Fibroblast of gingiva (primary cell): ENCODE results near the gene FRMD4A.
A peak's percentile ranks its signal among the peaks of the same experiment; 100 is the strongest.

Experiments
- DNase-seq: peaks from one replicate; pipeline ENCODE4 v3.0.0-alpha.2; 2011; ENCODE audit warnings: low read depth

The FRMD4A gene

GRCh38 chr10:14186245-14186644 is 144.5 kb downstream of the FRMD4A start:
- no peak for DNase-seq

GRCh38 chr10:14185316-14186045 is 145.2 kb downstream of the FRMD4A start:
- DNase-seq, result peak; percentile 39

GRCh38 chr10:14184841-14185315 is 145.8 kb downstream of the FRMD4A start:
- no peak for DNase-seq

GRCh38 chr10:14182781-14183180 is 147.9 kb downstream of the FRMD4A start:
- no peak for DNase-seq

- DNase-seq, result no peak
Observed at GRCh38 chr10:14181567-14181936, 149.2 kb downstream of the FRMD4A start.

GRCh38 chr10:14180911-14181566 is 149.7 kb downstream of the FRMD4A start:
- DNase-seq, result no peak

- DNase-seq, result no peak
Observed at GRCh38 chr10:14179251-14179650, 151.5 kb downstream of the FRMD4A start.

- peak; percentile 8 for DNase-seq
Observed at GRCh38 chr10:14173706-14174594, 156.8 kb downstream of the FRMD4A start.

- no peak for DNase-seq
Observed at GRCh38 chr10:14173391-14173705, 157.4 kb downstream of the FRMD4A start.

GRCh38 chr10:14172336-14172950 is 158.3 kb downstream of the FRMD4A start:
- no peak for DNase-seq

GRCh38 chr10:14171336-14171735 is 159.4 kb downstream of the FRMD4A start:
- DNase-seq, result no peak

- DNase-seq, result no peak
Observed at GRCh38 chr10:14163377-14164086, 167.2 kb downstream of the FRMD4A start.

GRCh38 chr10:14162629-14163344 is 167.9 kb downstream of the FRMD4A start:
- no peak for DNase-seq

GRCh38 chr10:14162061-14162460 is 168.7 kb downstream of the FRMD4A start:
- no peak for DNase-seq

GRCh38 chr10:14160299-14160698 is 170.4 kb downstream of the FRMD4A start:
- no peak for DNase-seq

GRCh38 chr10:14158575-14158974 is 172.1 kb downstream of the FRMD4A start:
- no peak for DNase-seq

GRCh38 chr10:14156104-14156503 is 174.6 kb downstream of the FRMD4A start:
- DNase-seq, result no peak

- DNase-seq, result peak; percentile 34
Observed at GRCh38 chr10:14153570-14154055, 177.1 kb downstream of the FRMD4A start.

- no peak for DNase-seq
Observed at GRCh38 chr10:14151571-14151970, 179.2 kb downstream of the FRMD4A start.

- no peak for DNase-seq
Observed at GRCh38 chr10:14150526-14150925, 180.2 kb downstream of the FRMD4A start.

- DNase-seq, result no peak
Observed at GRCh38 chr10:14146501-14146900, 184.2 kb downstream of the FRMD4A start.
